Mesothelial cell of epicardium (in vitro differentiated cells): ENCODE measurements around the gene KLF13. TPM values are rescaled to one million over a fixed set of nuclear protein-coding genes. Genes with fewer than 3 reads are reported as not detected.

Experiments
- DNase-seq, 2 experiments: peaks; one replicate each; pipeline ENCODE4 v3.0.0; 2021; ENCODE audit warnings: low spot score in 2 of 2; ENCODE audit not compliant: unreplicated experiment in 2 of 2
- H3K27ac Mint-ChIP-seq: 2 replicates; pipeline ENCODE4 v1.8.0; 2021; ENCODE audit warnings: mixed read lengths
- H3K27me3 Mint-ChIP-seq: 2 replicates; pipeline ENCODE4 v1.8.0; 2021; ENCODE audit warnings: low read depth, mixed read lengths
- H3K36me3 Mint-ChIP-seq: 2 replicates; pipeline ENCODE4 v1.8.0; 2021; ENCODE audit warnings: mixed read lengths
- H3K4me1 Mint-ChIP-seq: 2 replicates; pipeline ENCODE4 v1.8.0; 2021; ENCODE audit warnings: mixed read lengths
- H3K4me3 Mint-ChIP-seq: 2 replicates; pipeline ENCODE4 v1.8.0; 2021; ENCODE audit warnings: mild to moderate bottlenecking, moderate library complexity, mixed read lengths
- H3K9me3 Mint-ChIP-seq: 2 replicates; pipeline ENCODE4 v1.8.0; 2021; ENCODE audit warnings: mixed read lengths
- total RNA-seq: library from RNA; stranded (reverse); gene quantifications from 3 replicates; pipeline ENCODE4 v1.2.1, GENCODE V29; 2021
- TF ChIP-seq, protein P1 (sequence below): fragments of 200-600 bp; sonication (generic); IDR thresholded peaks from one replicate; pipeline ENCODE4 v1.5.0; 2021; ENCODE audit warnings: antibody characterized with exemption; ENCODE audit not compliant: unreplicated experiment

Gene KLF13
- total RNA-seq, 1 donor from 2014 or later: 28.1 TPM

DNA sequence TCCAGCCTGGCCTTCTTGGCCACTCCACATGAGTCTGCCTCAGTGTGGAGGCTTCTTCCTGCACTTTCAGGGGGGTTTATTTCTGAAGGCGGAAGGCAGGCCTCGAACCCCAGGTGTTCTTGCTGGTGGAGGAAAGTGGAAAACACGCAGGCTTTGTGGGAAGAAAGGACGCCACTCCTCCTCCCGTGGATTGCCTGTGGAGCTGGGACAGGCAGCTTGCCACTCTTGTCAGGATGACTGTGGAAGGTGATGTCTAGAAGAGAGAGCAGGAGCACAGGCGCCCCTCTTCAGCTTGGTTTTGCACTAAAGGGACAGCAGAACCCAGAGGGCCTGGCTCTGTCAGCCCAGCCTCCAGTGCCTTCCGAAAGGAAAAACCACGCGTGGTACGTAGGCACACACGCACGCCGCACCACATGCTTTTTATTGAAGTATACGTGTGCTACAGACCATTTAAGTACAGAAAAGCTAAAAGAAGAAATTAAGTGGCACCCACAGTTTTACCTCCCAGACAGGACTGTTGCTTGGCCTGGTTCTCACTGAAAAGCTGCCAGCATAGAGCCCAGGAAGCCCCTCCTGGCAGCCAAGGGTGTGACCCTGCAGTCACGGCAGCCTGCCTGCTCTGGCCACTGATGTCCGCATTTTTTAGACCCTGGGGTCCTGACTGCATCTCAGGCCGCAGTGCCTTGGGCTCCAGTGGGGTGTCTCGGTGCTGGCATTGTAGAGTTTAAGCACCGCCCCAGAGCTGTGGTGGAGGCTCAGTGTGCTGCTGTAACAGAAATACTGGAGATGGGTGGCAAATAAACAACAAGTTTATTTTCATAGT, 21.6 kb downstream of the KLF13 start:
- DNase-seq: no peak

DNA sequence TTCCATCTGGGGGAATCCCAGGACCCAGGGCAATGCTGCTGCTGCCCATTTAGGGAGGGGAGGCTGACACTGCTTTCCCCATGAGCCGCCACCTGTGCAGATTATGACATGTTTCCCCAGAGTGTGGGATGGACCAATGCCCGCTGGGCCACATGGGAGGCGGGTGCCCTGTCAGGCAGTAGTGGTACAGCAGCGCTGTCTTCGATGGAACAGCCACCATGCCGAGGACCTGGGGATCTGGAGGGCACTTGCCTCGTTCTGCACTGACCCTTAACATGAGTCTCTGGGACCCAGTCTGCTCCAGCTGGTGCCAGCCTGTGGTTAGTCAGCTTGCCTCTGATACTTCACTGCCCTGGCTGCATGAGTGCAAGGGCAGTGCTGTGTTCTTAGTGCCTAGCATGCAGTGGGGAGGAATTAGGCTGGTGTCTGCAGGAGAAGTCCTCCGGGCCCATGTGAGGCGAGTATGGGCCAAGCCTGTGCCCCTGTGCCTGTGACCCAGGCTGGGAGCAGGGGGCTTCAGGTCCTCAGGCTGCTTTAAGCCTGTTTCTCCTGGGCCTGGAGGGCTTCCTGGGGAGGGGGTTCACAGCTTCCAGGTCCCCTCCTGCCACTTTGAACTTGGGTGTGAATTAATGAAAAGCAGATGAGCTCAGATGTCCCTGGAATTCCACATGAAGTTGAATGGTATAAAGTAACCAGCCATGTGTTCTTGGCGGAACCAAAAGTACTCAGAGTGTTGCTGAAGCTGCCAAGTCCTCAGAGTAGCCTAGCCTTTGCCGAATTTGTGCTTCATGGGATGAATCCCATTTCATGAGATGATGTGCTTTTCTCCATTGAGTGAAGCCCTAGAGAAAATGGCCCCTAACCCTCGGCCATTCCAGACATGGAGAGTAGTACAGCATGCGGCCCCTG, 22.9 kb downstream of the KLF13 start:
- Mint-ChIP-seq H3K4me3 (no peak overlapping the region), H3K27ac (no peak overlapping the region), H3K27me3 (no peaks in the 10 kb centered on the region), H3K4me1 (peaks cover 23% of the 10 kb centered on the region), H3K9me3 (no peaks in the 10 kb centered on the region), H3K36me3 (no peaks in the 10 kb centered on the region)
- TF ChIP-seq, protein P1, sequence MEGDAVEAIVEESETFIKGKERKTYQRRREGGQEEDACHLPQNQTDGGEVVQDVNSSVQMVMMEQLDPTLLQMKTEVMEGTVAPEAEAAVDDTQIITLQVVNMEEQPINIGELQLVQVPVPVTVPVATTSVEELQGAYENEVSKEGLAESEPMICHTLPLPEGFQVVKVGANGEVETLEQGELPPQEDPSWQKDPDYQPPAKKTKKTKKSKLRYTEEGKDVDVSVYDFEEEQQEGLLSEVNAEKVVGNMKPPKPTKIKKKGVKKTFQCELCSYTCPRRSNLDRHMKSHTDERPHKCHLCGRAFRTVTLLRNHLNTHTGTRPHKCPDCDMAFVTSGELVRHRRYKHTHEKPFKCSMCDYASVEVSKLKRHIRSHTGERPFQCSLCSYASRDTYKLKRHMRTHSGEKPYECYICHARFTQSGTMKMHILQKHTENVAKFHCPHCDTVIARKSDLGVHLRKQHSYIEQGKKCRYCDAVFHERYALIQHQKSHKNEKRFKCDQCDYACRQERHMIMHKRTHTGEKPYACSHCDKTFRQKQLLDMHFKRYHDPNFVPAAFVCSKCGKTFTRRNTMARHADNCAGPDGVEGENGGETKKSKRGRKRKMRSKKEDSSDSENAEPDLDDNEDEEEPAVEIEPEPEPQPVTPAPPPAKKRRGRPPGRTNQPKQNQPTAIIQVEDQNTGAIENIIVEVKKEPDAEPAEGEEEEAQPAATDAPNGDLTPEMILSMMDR: no peak
- no peak for DNase-seq

More for the DNA sequence above, 21.6 kb downstream of the KLF13 start:
- Mint-ChIP-seq H3K27ac (no peak overlapping the region), H3K36me3 (no peaks in the 10 kb centered on the region), H3K4me3 (no peak overlapping the region), H3K9me3 (no peaks in the 10 kb centered on the region), H3K4me1 (peaks cover 20% of the 10 kb centered on the region), H3K27me3 (no peaks in the 10 kb centered on the region)
- TF ChIP-seq, protein P1: no peak

DNA sequence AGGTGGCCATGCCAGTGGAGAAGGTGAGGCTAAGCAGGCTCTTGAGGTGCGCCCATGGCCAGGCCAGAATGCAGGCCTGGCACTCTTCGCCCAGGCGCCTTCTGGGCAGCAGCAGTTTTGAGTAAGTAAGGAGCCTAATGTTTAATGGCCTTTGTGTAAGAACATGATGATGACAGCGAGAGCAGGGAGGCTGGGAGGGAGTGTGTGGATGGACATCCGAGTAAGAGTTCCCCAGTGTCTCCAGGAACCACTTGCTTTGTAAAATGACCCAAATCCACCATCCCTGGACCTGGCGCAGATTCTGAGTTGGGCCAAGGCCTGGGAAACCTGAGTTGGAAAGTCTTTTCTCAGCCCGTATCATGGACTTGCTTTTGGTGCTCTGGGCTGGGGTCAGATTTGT, 24.1 kb downstream of the KLF13 start:
- H3K4me1 Mint-ChIP-seq: peaks cover 23% of the 10 kb centered on the region
- H3K27me3 Mint-ChIP-seq: no peaks in the 10 kb centered on the region
- H3K4me3 Mint-ChIP-seq: no peak overlapping the region
- H3K36me3 Mint-ChIP-seq: no peaks in the 10 kb centered on the region
- H3K27ac Mint-ChIP-seq: no peak overlapping the region
- H3K9me3 Mint-ChIP-seq: no peaks in the 10 kb centered on the region
- no peak for DNase-seq
- TF ChIP-seq, protein P1: no peak

DNA sequence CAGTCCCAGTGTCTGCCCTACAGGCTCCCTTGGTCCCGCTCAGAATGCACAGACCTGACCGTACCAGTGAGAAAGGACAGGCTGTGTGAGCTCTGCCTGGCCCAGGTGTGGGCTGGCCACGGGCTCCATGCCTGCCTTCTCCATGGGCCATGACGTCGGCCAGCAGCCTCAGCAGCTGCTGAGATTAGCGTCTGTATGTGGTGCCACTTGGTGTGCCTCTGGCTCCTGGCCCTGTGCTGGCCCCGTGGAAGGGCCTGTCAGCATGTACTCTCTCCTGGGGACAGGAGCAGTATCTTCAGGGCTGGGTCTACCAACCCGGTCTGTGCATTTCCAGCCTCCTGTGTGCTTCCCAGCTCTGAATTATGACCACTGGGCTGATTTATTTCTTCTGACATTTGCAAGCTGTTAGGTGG, 25.7 kb downstream of the KLF13 start:
- Mint-ChIP-seq H3K27me3 (no peaks in the 10 kb centered on the region), H3K9me3 (no peaks in the 10 kb centered on the region), H3K27ac (no peak overlapping the region), H3K36me3 (no peaks in the 10 kb centered on the region), H3K4me3 (no peak overlapping the region), H3K4me1 (peaks cover 25% of the 10 kb centered on the region)
- TF ChIP-seq, protein P1: no peak
- no peak for DNase-seq

DNA sequence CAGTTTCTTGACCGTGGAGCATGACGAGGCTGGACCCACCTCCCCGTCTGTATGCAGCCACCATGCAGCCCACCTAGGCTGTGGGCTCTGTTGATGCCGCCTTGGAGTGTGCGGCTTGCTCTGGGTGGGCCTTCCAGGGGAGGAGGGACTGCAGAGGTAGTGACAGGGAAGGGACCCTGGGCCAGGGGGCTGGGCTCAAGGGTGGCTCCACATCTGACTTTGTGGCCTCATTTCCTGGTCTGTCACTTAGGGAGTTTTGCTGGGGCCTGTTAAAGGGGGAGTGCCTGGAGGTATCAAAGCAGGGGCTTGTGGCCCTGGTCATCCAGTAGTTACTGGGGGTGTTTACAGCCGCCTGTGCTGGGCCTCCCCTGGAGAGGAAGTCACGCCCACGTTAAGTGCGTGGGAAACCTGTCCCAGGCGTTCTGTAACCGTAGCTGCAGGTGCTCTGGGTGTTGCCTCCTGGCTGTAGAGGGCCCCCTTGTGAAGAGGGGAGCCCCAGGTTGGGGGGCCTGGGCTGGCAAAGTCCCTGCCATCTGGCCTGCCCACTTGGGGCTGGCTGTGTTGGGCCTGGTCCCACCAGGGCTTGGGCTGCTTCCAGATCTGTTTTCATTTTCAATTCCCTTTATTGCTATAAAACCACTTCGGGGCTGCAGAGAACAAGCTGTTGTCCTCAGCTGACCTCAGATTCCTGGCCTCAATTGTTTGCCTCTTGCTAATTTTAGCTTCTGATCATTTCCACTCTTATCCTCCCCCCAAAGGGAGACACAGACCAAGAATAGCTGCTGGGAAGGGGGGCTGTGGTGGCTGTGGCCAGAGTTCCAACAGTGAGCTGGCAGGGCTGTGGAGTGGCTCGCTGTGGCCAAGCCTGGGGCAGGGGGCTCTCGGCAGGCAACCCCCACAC, 26.5 kb downstream of the KLF13 start:
- DNase-seq: no peak
- no peaks in the 10 kb centered on the region for H3K36me3 Mint-ChIP-seq
- no peaks in the 10 kb centered on the region for H3K9me3 Mint-ChIP-seq
- H3K4me1 Mint-ChIP-seq: peaks cover 25% of the 10 kb centered on the region
- peak overlapping the region; percentile 4 for H3K27ac Mint-ChIP-seq
- no peaks in the 10 kb centered on the region for H3K27me3 Mint-ChIP-seq
- no peak overlapping the region for H3K4me3 Mint-ChIP-seq
- TF ChIP-seq, protein P1: no peak
